ENCODE results near the gene BRD7.

The BRD7 gene

DNA sequence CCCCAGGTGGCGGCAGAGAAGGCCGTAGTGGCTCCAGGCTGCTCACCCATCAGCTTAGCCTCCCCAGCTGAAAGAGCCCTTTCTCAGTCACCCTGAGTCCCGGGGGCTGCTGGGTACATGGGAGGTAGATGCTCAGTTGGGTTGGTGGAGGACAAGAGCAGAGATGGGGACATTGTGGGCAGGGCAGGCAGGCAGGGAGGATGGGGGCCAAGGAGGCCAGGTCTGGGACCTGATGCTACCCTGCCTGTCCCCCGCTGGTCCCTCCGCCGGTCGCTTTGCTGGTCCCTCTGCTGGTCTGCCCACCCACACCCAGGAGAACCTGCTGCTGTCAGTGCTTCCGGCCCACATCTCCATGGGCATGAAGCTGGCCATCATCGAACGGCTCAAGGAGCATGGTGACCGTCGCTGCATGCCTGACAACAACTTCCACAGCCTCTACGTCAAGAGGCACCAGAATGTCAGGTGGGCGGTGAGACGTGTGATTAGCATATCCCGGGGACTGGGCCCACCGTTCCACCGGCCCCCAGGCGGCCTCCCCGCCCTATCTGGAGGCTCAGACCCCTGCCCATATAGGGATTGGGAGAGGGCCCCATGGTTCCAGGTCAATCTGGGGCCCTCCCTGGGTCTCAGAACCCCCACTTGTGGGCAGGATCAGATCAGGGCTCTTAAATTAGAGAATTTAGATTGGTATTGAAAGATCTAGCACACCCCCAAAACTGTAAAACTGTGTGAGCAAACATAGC lies 75.6 kb downstream of the BRD7 start:
- in situ Hi-C loops (cut with MboI; ENCODE audit: low sequenced_read_pairs): no loop called here

DNA sequence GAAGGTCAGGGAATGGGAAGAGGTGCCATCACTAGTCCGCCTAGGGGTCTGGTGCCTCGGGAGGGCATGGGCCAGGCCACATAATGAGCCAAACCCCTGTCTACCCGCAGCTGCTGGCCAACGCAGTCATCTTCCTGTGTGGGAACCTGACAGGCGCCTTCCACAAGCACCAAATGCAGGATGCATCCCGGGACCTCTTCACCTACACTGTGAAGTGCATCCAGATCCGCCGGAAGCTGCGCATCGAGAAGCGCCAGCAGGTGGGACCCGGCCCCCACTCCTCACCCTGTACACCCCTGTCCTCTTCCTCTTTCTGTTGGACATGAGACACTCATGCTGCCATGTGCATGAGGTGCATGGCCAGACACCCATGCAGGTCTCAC lies 76.2 kb downstream of the BRD7 start:
- in situ Hi-C loops (cut with MboI; ENCODE audit: low sequenced_read_pairs): no loop called here

DNA sequence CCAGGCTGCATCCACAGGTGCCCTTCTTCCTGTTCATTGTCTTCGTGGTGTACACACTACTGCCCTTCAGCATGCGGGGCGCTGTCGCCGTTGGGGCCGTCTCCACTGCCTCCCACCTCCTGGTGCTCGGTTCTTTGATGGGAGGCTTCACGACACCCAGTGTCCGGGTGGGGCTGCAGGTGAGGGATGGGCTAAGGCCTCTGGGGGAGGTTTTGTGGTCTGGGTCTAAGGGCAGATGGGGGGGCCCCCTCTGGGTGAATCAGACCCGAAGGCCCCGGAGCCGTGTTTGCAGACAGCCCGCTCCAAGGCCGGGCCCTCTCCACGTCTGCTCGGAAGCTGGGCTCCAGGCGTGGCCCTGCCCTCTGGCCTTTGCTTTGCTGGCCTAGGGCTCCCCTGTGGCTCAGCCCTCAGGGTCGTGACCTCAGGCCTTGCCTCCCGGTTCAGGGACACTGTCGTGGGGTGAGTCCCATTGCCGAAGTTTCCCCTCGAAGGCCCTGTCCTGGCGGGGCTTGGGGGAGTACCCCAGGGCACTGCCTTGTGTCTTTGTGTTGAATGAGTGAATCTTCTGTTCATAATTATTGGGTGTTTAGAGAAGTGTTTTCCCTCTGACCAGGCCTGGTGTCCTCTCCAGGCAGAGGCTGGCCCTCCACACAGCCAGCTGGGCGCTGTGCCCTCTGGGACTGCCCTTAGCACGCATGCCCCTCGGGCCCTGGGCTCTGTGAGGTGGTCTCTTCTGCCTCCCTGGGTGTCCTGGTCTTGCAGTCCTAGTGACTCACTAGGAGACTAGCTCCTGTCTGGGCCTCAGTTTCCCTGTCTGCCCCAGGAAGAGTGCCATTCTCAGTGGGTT lies 76.8 kb downstream of the BRD7 start:
- in situ Hi-C loops (cut with MboI; ENCODE audit: low sequenced_read_pairs): no loop called here

DNA sequence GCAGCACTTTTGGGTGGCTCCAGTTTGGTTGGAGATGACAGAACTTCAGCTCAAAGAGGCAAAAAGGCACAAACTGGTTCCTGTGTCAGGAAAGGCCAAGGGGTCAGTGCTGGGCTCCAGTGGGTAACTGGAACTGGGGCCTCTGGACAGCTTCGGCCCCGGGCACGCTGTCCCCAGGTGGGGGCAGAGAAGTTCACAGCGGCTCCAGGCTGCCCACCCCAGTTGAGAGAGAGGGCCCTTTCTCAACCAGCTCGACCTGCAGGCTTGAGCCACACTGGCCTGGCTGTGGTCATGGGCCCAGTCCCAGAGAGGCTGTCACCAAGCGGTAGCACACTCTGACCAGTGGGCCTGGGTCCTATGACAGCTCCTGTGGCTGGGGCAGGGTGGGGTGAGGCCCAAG lies 77.9 kb downstream of the BRD7 start:
- in situ Hi-C loops (cut with MboI; ENCODE audit: low sequenced_read_pairs): no loop called here

DNA sequence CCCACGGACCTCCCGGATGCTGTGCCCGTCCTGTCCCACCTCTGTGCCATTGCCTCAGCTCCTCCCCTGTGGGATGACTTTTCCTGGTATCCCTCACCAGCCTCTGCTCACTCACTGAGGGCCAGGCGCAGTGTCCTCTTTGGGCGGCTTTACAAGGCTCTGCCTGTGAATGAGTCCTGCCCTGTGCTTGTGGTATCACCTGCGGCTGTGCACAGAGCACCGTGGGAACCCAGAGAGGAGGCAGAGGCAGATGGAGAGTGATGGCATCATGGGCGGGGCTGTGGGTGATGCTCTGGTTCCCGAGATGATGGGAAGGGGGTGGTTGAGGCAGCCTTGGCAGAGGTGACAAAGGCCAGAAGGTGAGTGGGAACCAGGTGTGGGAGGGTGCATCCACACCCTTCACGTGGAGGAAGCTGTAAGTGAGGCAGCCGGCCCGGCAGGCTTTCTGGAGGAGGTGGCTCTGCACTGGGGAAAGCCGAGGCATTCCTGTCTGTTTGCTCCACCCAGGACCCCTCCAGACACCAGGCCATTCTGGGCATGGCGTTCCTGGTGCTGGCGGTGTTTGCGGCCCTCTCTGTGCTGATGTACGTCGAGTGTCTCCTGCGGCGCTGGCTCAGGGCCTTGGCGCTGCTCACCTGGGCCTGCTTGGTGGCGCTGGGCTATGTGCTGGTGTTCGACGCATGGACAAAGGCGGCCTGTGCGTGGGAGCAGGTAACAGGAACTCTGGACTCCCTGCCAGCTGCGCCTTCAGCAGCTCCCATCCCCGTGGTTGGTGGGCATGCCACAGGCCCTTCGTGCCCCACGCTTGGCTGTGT lies 78.6 kb downstream of the BRD7 start:
- in situ Hi-C loops (cut with MboI; ENCODE audit: low sequenced_read_pairs): no loop called here

DNA sequence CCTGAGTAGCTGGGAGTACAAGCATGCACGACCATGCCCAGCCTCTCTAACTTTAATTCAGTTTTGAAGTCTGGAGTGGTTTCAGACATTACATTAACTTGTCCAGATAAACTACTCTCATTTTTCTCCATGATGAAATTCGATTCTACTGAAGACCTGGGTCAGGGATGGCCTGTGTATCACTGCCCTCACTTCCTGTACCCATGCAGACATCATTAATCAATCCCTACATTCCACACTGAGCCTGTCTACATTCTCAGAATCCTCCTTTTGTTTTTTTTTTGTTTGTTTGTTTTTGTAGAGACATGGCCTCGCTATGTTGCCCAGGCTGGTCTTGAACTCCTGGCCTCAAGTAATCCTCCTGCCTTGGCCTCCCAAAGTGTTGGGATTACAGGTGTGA lies 79.9 kb downstream of the BRD7 start:
- in situ Hi-C loops (cut with MboI; ENCODE audit: low sequenced_read_pairs): no loop called here

DNA sequence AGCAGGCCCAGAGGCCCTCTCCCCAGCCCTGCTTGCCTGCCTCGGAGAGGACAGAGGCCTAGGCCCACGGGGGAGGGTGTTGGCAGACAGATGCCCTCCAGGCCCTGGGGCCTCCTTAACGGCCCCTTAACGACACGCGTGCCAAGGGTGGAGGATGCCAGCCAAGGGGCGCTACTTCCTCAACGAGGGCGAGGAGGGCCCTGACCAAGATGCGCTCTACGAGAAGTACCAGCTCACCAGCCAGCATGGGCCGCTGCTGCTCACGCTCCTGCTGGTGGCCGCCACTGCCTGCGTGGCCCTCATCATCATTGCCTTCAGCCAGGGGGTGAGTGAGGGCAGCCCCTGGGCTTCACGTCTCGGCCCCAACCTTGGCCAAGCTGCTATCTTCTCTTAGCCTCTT lies 80.8 kb downstream of the BRD7 start:
- in situ Hi-C loops (cut with MboI; ENCODE audit: low sequenced_read_pairs): no loop called here

DNA sequence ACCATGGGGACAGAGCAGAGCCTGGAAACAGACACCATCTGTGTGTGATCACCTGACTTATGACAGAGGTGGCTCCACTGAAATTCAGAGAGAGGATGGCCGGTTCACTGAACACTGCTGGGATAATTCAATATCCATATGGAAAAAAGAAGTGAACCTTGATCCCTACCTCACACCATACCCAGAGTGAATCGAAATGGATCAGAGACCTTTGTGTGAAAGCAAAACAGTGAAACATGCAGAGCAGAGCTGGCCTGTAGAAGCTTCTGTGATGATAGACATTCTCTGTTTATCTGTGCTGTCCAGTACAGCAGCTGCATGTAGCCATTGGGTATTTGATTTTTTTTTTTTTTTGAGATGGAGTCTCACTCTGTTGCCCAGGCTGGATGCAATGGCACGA lies 82.1 kb downstream of the BRD7 start:
- in situ Hi-C loops (cut with MboI; ENCODE audit: low sequenced_read_pairs): no loop called here

DNA sequence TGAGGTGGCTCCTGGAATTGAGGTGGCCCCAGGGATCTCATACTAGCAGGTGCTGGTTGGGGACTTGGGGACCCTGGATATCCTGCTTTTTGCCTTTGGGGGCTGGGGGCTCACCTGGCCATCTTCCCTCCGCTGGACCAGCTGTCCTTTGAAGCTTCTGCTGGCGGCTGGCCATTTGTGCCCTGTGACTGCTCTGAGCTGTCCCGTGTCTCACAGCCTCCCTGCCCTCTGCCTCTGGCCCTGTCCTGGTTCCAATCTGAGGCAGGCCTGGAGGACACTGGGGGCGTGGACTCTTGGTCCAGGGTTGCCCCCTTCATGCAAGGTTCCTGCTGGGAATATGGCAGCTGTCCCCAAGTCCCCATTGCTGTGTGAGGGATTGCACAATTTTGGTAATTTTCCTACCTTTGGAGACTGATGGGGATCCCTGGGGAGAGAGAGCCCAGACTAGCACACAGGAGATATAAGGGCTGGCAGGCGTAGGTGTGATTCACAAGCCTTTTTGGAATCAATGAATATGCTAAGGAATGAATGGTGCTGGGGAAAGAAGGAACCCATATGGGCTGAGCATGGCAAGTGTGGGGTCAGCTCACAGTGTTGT lies 83.3 kb downstream of the BRD7 start:
- in situ Hi-C loops (cut with MboI; ENCODE audit: low sequenced_read_pairs): no loop called here

DNA sequence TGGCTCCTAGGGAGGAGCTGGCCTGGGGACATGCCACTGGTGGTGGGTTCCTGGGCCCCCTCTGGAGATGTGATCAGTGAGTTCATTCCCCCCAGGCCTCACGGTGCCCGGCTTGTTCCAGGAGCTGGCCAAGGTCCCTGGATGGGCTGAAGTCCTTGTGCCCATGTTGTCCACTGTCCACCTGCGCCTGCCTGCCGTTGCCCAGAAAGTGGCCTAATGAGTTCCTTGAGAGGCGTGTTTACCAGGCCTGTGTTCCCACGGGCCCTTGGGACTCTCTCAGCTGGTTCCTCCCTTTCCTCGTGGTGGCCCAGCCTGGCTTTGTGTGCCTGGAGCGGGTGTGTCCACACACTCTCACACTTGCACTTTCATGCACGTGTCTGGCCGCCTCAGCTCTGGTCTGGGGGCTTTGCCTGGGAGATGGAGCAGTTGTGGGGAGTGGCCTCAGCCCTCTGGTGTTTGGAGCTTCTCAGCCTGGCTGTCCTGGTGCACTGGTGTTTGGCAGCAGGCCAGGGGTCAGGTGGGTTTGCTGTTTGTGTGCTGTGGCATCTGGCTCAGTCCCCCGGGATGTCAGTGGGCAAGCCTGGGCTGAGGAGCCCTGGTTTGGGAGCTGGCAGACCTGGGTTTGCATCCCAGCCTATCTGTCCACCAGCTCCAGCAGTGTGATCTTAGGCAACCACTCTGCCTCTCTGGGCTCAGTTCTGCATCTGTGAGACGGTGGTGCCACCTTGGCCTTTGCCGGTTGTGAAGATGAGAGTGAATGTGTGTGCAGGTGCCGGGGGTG lies 84.5 kb downstream of the BRD7 start:
- in situ Hi-C loops (cut with MboI; ENCODE audit: low sequenced_read_pairs): no loop called here

DNA sequence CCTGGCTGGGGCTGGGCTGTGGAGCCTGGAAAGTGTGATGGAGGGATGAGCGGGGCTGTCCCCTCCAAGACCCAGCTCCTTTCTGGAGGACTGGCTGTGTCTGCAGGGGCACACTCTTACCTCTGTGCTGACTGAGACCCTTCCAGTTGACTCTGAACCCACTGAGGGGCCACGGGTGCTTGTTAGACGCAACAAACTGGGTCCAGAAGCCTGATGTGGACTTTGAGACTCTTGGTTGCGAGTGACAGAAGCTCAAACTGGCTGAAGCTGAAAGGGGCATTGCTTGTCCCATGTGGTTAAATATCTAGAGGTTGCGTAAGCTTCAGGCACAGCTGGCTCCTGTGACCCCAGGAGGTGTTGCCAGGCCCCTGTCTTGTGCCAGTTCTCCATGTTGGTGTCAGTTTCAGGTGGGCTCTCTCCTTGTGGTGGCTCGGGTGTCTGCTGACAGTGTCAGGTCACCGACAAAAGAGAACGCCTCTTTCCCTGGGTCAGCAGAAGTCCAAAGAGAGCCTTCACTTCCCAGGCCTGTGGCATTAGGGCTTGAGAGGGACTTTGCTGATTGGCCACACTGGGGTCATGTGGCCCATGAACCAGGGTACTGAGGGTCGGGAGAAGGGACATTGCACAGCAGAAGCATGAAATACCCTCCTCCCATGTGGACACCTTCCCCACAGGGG lies 85.7 kb downstream of the BRD7 start:
- in situ Hi-C loops (cut with MboI; ENCODE audit: low sequenced_read_pairs): no loop called here

DNA sequence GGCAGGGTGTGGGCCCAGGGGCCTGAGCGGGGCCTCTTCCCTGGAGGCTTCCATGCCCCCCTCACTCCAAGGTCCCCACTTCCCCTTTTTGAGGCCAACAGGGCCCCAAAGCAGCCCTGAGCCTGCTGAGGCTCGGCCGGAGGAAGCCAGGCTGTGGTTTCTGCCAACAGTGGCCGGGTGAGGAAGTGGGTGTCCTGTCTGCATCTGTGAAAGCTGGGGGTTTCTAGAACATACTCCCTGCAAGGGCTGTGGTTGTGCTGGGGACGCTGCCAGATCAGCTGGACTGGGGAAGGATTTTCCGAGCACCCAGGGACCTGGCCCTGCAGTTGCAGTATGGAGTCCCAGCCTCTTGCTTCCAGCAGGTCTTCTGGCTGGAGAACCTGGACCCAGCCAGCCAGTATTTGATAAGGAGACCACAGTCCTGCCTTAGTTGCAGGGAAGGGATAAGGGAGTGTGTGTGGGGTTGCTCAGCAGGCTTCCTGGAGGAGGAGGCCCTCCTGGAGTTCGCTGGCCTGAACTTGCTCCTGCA lies 86.7 kb downstream of the BRD7 start:
- in situ Hi-C loops (cut with MboI; ENCODE audit: low sequenced_read_pairs): no loop called here

DNA sequence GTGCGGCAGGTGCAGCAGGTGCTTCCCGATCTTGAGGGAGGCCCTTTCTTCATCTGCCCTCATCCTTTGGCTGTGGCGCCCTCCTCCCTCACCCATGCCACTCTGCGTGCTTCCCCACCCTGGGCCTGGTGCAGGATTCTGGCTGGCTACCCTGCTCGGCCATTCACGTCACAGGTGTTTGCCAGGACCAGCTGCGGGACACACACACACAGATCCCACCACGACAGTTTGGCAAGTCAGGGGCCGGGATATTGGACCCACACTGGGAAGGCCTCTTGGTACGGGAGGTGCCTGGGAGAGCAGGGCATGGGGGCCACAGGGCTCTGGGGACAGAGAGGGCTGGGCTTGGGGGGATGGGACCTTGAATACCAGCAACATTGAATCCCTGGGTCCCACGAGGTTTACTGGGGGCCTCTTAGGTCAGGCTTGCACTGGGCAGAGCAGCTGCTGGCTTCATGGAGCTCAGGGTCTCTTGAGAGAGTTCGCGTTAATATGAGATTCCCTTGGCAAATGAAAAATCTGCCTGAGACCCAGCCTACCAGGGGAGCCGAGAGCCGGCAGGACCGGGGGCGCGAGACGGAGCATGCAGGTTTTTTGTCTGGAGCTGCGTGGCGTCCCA lies 87.3 kb downstream of the BRD7 start:
- in situ Hi-C loops (cut with MboI; ENCODE audit: low sequenced_read_pairs): no loop called here

DNA sequence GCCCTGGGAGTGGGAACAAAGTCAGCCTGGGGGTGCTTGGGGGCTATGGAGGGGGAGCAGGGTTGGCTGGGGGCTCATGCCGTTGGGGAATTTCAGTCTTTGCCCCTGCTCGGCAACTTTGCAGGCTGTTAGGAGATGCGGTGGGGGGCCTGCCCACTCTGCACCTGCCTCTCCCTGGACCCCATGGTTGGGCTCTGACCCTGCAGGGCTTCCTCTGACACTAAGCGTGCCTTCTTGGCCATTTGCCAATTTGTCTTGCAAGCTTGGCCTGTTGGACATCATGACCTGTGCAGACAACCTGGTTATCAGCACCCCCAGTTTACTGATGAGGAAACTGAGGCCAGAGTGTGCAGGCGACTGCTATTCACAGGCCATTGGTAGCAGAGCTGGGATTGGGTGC lies 87.9 kb downstream of the BRD7 start:
- in situ Hi-C loops (cut with MboI; ENCODE audit: low sequenced_read_pairs): no loop called here

DNA sequence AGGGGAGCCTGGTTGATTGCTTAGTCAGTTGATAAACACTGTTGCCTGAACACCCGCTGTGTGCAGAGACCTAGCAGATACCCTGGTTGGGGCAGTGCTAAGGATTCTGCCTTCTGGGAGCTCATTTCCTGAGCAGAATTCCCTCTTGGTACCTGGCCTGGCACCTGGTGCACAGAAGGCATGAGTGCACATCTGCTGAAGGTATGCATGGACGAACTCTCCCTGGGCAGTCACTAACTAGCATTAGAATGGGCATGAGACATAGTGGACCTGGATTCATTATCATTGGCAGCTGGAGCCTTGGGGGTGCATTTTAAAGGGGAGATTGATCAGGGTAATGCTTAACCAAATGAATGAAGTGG lies 89.3 kb downstream of the BRD7 start:
- in situ Hi-C loops (cut with MboI; ENCODE audit: low sequenced_read_pairs): no loop called here

DNA sequence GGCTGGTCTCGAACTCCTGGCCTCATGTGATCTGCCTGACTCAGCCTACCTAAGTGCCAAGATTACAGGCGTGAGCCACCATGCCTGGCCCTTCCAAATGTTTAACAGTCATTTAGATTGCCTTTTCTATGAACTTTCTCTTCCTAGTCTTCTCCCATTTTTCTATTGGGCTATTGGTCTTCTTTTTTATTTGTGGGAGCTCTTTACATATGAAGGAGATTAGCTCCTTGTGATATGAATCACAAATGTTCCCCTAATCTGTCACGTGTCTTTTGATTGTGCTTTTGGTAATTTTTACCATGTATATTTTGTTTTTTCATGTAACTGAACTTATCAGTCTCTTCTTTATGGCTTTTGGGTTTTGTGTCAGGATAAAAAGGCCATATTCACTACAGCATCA lies 90.5 kb downstream of the BRD7 start:
- in situ Hi-C loops (cut with MboI; ENCODE audit: low sequenced_read_pairs): no loop called here

DNA sequence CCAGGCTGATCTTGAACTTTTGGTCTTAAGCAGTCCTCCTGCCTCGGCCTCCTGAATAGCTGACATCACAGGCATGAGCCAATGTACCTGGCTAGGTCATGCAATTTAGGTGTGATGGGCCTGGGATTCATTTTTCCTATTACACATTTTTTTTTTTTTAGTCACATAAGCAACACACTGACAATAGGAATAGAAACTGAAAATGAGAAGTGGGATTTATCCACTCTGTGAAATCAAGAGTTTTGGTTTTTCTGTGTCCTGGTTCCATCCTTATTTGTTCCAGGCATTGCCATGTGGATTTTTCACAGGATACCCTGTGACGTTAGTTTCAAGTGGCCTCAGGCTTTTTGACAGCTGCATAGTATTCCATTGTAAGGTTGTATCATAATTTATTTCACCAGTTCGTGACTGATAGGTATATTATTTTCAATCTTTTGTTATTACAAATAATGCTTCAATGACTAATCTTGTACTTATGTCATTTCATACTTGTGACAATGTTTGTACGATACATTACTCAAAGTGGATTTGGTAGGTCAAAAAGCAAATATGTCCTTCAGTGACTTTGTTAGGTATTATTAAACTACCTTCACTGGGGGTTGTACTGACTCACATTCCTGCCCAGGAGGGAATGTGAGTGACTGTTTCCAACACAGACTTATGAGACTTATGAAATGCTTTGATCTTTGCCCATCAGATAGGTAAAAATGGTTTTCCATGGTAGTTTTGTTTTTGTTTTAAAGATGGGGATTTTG lies 91.8 kb downstream of the BRD7 start:
- in situ Hi-C loops (cut with MboI; ENCODE audit: low sequenced_read_pairs): no loop called here

DNA sequence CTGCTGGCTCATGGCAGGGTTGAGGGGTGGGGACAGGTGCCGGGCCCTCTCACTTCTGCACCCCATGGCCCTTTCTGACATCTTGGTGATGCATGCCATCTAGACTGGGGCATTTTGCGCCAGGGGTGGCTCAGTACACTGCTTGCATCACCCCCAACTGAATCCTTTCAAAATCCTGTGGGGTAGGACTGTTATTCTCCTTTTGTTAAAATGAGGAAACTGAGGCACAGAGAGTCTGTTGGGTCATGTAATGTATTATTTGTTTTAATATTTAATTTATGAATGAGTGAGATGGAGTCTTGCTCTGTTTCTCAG lies 92.5 kb downstream of the BRD7 start:
- in situ Hi-C loops (cut with MboI; ENCODE audit: low sequenced_read_pairs): no loop called here
